GM19463 (cell line): ENCODE results near the gene FBXW12.

Experiments
- ATAC-seq: cut with Tn5 transposase; IDR thresholded peaks from one replicate; pipeline ENCODE4 v1.9.1; 2021; ENCODE audit warnings: mild to moderate bottlenecking, moderate library complexity; ENCODE audit not compliant: unreplicated experiment

FBXW12 gene

DNA sequence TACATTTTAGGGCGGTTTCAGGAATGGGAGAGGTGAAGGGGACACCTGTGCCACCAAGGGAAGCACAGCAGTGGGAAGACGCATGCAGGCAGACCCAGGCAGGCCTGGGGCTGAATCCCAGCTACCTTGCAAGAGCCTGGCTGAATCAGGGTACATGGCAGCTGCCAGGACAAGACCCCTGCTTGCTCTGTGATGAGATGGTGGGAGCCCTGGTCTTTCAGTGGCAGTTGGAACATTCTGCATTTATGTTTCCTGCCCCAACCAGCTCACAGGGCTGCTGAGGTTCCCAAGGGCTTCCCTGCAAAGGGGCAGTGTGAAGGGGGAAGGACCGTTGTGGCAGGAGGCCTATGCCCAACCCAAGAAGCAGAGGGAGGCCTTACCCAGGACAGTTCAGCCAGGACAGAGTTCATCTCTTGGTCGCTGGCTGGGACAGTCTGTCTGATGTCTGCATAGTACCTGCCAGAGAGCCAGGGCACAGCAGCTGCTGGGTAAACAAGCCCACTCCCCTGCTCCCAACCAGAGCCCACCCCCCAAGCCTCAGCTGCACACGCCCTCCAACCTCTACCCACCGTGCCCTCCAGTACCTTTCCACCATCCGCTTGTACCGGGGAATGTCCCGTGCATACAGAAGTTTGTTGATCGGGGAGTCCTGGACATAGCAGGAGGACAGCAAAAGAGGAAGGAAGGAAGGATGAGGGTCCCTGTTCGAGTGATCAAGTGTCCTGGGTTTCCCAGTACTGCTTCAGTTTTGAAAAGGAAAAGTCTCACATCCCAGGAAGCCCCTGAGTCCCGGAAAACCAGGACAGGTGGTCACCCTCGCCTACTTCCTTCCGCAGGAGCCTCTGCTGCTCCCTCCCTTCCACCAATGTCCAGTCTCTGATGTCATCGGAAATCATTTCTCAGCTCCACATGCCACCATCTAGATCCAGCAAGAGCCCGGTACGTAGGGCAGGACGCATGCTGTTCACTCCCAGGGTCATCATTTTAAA lies 34.7 kb downstream of the FBXW12 start:
- ATAC-seq = no peak

DNA sequence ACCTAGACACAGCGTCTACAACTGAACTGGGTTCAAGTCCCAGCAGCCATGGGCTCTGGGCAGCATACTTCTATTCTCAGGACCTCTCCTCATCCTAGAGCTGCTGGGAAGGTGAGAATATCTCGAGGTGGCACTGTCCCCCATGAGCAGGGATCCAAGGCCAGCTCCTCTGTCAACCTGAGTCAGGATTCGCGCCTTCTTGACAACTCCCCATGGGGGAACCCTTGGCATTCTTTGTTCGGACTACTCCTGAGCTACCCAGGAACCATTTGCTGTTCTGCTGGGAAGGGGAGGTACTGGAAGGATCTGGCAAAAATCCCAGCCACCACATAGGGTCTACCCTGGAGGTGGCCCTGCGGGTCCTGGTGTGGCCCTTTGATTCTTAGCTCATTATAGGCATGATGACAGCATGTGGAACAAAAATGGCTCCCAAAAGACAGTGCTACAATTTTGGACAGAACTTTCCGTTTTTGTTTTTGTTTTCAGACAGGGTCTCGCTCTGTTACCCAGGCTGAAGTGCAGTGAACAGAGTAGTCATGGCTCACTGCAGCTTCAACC lies 35.6 kb downstream of the FBXW12 start:
- ATAC-seq = no peak

DNA sequence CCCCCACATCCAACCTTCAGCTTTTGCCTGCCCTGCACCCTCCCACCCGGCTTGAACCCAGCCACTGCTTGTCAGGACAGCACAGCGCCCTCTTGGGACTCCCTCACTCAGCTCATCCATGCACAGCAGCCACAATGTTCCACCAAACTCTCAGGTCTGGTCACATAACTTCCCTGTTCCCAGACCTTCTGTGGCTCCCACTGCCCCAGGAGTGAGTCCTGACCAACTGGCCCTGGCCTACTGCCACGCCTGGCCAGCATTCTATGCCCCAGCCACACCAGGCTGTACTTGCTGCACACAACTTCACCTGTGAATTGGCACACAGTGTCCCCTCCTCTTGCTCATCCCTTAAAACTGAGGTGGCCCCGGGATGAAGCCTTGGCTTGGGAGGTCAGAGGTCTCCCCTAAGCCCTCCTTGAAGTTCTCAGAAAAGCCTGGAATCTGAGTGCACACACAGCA lies 36.8 kb downstream of the FBXW12 start:
- ATAC-seq = no peak

DNA sequence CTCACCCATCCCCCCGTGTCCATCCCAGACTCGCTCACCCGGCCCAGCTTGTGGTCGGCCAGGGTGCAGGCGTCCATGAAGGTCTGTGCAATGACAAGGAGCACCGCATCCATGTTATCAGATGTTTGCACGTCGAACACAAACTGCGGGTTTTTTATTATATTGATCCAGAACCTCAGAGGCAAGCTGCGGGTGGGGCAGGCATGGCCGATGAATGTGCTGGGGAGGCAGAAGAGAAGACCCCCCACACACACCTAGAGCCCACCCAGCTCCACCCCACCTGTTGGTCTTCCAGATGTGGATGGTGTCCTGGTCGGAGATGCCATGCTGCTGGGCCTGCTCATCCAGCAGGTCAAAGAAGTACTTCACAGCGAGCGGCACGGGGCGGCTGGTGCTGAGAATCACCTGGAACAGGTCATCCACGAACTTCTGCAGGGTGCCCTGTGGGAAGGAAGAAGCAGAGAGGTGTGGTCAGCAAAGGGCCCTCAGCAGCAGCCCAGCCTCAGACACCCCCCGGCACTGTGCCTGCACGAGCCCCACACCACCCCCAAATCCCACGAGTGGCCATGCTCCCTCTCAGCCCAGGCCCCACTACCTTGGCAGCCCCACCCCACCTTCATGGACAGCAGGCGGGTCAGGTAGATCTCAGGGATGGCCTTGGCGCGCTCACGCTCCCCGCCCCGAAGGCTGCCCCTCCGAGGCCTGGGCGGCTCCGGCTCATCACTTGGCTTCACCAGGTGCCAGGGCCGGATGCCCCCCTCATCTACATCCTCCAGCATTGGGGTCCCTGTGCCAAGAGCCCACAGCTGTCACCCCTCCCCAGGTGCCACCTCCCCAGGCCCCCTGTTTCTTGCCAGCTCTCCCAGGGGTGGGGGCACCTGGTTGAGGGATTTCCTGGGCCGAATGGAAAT lies 37.5 kb downstream of the FBXW12 start:
- ATAC-seq = no peak

DNA sequence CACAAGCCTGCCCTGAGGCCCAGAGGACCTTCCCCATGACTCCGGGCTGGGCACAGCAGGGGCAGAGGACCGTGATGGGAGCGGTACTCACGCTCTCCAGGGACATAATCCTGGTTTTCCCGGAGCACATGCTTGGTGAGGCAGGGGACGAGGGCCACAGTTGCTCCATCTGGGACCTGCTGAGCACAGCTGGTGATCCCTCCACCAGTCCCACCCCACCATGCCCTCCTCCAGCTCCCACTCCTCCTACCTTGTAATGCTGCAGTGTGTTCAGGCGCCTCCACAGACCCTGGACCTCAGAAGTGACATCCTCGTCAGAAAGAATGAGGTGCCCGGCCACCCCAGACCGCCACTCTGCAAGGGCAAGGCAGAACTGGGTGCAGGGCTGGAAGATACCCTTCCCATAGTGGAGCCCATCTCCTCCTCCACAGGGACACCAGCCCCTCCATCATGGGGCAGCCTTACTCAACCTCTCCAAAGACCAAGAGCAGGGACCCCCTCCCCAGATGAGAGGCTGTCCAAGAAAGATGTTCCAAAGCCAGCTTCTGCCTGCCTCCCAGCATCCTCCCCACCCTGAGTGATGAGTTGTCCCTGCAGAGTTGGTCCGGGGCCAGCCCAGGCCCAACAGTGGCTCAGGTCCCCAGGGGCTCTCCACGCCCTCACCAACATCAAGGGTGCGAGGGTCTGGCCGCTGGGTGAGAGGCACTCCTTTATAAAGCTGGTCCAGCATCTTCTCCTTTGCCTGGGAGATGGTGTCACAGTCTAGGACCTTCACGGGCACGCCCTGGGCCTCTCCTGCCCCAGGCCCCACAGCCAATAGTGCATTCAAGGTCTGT lies 38.4 kb downstream of the FBXW12 start:
- ATAC-seq = no peak

DNA sequence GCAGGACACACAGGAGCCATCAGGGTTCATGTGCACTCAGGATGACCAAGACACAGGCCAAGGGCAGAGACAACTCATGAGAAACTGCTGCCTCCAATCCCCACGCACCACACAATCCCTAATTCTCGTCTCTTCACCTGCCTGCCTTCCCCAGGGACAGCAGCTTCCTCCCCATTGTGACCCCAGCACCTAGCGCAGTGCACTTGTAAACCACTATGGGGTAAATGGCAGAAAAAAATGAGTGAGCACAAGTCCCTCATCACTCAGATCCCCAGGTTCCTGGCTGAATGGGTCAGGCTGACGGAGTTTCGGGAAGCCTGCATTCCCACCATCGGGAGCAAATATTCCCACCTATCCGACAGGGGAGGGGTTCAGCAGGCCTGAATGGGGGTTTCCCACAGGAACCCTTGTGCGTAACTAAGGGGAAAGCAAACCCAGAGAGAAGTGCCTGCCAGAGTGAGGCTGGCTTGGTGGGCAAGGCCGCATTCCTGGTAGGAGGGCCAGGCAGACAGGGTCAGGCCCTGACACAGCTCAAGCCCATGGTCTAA lies 39.1 kb downstream of the FBXW12 start:
- ATAC-seq = no peak

DNA sequence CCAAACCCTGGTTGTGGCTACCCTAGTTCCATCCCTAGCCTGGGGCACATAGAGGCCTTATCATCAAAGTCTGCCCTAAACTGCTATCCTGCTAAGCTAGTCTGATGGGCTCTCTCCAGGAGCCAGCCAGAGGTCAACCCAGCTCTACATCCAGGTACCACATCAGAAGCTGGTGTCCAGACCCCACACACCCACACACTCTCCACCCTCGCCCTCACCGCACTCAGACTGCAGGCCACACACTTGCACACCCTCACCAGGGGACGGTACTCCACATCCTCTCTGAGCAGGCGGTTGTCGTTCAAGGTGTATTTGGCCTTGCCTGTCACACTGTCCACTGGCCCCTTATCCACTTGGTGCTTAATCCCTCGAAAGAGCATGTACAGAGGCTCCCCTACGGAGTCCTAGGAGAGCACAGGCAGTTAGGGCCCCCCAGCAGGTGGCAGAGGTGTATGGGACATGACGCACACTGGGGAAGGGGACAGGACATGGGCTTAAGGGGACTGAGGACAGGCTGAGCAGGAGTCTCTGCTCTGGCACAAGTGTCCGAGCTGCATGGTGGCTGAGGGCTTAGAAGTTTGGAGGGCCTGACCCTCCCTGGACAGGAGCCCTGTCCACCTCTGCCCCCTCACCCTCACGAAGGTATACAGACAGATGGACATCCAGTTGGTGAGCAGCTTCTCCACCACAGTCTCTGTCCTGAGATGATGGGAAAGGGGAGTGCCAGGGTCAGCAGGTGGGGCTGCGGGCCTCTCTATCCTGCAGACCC lies 39.8 kb downstream of the FBXW12 start:
- ATAC-seq = no peak

DNA sequence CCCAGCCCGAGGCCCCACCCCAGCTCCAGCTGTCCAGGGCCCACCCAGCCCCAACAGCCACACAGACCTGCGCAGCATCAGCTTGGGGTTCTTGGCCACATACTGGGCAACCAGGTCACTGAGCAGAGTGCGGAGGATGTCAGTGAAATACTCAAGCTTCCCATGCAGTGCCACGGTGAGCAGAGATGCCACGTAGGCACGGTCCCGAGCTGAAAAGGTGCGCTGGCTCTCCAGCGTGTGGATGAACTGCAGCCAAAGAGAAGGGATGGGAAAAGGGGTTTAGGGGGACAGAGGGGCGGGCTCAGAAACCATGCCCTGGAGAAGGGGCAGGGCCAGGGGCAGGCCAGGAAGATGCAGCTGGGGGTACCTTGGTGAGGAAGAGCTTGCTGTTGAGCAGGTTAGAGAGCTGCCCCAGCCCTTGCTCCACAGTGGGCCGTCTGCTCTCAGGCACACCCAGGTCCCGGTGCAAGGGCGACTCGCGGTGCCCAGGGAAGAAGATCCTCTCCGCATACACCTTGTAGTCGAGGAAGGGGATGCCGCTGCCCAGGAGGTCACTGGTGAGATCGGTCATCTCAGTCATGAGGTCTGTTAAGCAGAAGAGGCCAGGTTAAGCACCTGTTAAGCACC lies 40.5 kb downstream of the FBXW12 start:
- ATAC-seq = no peak

DNA sequence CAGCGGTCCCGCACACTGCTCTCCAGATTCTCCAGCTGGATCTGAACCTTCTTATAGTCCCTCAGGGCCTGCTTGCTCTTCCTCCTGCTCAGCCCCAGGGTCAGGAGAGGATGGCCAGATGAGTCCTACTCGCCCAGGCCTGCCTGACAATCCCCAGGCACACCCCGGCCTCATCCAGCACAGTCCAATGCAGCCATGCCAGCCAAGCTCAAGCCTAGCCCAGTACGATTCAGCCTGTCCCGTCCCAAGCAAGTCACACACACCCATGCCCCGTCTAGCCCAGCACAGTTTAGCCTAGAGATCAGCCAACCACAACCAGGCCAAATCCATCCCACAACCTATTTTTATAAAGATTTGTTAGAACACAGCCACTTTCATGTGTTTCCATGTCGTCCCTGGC lies 41.1 kb downstream of the FBXW12 start:
- ATAC-seq = no peak

DNA sequence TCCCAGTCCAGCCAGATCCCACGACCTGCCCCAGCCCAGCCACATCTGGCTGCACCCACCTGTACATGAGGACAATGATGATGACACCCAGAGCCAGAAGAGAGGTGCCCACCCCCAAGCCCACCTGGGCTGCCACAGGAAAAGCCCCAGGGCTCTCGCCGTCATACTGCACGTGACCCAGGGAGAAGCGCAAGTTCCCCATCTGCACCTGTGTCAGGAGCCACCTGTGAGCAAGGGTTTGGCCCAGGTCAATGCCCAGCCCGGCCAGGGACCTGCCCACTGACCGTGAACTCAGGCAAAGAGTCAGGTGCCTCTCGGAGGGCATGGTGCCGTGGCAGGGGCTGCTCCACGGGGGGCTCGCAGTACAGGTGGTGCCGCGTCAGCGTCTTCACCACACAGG lies 41.6 kb downstream of the FBXW12 start:
- ATAC-seq = no peak

DNA sequence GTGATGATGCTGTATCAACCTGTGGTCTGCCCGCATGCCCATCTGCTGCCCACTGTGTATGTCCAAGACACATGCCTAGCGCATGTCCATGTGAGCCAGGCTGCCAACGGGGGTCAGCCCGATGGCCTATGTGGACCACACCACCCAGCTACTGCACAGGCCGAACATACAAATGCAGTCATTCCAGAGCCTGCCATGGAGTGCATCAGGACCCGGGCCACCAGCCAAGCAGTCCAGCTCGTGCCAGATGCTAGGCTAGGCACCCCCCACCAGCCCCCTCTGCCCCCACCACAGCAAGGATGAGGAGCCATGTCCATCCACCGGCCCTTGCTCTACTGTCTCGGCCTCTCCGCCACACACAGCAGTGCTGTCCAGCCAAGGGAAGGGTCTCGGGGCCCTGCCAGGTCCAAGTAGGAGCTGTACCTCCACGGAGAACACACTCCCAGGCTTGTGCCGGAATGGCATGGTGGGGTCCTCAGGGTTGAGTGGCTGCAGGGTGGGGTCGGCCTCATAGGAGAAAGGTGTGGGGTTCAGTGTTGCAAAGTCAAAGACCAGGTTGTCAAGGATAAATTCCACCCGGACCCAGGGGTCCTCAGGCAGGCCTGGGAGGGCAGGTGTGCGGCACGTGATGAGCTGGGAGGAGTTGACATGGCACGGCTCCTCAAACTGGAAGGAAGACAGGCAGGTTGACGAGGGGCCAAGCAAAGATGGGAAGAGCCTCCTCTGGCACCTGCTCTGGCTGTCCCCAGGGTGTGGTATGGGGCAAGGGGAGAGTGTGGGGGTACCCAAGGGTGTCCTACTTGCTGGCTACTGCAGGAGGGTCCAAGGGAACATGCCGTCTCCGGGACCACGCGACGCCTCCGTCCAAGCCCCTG lies 42.6 kb downstream of the FBXW12 start:
- no peak for ATAC-seq

DNA sequence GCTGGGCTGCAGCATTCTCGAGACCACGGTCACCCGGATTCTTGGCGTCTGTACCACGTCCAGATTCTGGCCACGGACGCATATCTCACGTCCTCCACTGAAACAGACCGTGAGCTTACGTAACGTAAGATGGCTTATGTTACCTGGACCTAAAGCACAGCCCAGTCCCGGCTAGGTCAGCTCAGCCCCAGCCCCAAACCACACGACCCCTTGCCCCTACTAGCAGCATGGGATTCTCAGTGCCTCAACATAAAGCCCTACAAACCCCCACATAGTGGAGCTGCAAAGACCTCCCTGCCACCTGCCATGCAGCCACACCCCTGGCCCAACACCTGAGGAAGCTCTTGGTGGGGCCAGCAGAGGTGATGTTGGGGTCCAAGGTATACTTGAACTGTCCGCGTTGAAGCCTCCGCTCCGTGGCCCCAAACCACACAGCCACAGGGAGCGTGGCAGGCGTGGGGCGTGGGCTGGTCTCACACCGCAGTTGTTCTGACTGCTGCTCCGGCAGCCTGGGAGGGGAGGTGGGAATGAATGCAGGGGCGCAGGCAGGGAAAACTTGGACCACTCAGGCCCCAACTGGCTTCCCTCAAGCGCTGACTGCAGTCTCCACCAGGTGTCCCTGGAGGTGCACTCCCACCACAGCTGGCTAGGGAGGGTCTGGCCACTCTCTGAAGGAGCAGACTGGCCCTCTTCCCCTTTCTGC lies 43.4 kb downstream of the FBXW12 start:
- no peak for ATAC-seq

DNA sequence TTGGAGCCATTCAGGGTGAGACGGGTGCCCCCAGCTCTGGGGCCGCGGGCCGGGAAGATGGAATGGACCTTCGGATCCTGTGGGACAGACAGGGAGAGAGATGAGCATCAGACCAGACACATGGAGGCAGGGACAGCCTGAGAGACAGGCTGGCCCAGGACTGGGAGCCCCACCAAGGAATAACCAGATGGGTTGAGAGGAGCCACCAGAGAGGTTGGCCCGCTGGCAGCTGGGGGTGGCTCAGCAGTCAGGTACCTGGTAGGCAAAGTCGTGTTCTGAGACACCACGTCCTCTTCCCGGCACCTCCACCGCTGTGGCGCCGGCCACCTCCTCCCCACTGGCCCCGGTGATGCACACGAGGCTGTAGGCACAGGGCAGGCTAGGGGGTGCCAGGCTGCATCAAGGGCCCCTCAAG lies 44.1 kb downstream of the FBXW12 start:
- no peak for ATAC-seq

DNA sequence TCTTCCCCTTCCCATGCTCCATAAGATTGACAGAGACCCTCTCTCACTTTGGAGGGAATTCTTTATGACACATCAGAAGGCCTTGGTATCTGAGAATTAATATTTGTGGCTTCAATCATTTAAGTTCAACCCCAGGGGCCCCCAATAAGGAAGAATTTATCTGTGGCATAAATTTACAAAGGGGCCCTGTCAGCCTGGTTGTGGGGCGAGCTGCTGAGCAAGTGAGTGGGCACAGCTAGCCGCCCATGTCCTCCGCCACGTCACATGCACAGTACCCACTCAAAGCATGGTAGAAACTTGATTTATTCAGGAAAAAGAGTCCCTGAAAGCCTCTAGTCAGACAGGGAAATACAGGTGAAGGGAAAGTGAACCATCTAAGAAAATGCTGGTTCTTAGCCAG lies 44.5 kb downstream of the FBXW12 start:
- no peak for ATAC-seq

DNA sequence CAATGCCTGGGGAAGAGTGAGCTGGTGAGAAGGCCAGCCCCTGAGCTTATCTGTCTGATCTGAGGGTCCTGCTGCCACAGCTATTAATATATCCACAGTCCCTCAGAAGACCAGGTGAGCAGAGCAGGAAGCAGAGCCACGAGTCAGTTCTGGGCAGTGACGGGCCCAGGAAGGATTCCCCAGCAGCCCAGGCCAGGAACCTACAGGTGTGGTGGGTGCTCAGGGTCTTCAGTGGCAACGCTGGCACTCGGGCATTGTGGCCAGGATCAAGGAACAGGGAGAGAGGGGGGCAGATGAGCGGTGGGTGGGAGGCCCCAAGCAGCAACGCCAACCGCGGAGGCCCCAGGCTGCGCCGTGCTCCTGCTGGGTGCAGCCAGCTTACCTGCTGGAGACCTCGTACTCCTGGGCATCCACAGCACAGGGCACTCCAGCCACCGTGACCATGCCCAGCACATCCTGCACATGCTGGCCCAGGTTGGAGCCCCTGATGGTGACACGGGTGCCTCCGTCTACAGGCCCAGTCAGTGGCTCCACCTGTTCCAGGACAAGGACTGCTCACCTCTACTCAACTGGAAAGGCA lies 45.6 kb downstream of the FBXW12 start:
- ATAC-seq = no peak

DNA sequence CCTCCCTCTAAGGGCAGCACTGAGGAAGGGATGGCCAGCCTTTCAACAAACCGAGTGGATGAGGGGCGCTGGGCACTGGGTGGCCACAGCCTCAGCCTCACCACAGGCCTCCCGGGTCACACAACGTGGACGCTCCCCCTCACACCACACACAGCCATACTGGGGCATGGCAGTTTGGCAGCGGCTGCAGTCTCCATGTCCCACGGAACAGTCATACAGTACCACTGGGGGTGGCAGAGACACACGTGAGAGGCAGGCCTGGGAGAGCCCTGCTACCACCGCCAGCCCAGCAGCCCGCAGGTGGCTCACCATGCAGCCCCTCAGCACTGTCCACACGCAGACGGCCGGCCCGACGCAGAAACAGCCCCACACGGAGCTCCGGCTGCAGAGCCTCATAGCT lies 46.1 kb downstream of the FBXW12 start:
- ATAC-seq = no peak

DNA sequence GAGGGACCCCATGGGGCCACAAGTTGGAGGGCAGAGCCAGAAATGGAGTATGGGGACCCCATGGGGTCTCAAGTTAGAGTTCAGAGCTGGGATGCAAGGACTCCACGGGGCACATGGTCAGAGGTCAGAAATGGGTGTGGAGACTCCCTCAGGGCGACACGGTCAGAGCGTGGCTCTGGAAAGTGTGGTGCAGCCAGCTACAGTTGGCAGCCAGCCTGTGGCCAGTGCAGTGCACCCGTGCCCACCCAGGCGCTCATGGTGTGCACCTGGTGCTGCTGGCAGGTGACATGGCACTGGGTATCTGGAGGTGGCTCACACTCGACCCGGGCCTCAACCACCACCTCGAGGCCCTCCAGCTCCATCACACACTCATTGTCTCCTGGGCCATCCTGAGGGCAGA lies 46.6 kb downstream of the FBXW12 start:
- no peak for ATAC-seq
